Right lobe of liver (tissue), 6 donors: ENCODE data around the gene PLPPR2. TPM values are rescaled to one million over a fixed set of nuclear protein-coding genes. Genes with fewer than 3 reads are reported as not detected.
"Not testable (repeated sequence)": the region's sequence is repeated elsewhere in the genome, so short reads cannot be mapped to it uniquely, and the experiment has no call there.

Experiments
- ATAC-seq, 4 donors: fragments of 200-7000 bp; cut with Tn5 transposase; one replicate each; pipeline ENCODE4 v1.9.1; 2020; ENCODE audit warnings: mild to moderate bottlenecking in 4 of 4, moderate library complexity in 4 of 4
- DNase-seq, 3 donors: peaks; one replicate each; pipeline ENCODE4 v3.0.0-alpha.2; 2020
- H3K27ac ChIP-seq, 3 donors: fragments of 200-600 bp; one replicate each; pipeline ENCODE4 v1.8.0; 2022
- H3K27me3 ChIP-seq, 2 donors: fragments of 200-600 bp; one replicate each; pipeline ENCODE4 v1.8.0; 2022
- H3K36me3 ChIP-seq, 4 donors: fragments of 200-600 bp; sonication (generic) in 1 of 4; one replicate each; pipeline versions ENCODE4 v1.5.1 to v1.8.0; 2017 to 2022; ENCODE audit warnings: control low read depth in 1 of 4
- H3K4me1 ChIP-seq, 4 donors: fragments of 200-600 bp; sonication (generic) in 1 of 4; one replicate each; pipeline versions ENCODE4 v1.5.1 to v1.8.0; 2017 to 2022; ENCODE audit warnings: control low read depth in 1 of 4
- H3K4me3 ChIP-seq, 3 donors: fragments of 200-600 bp; one replicate each; pipeline ENCODE4 v1.8.0; 2022
- H3K9me3 ChIP-seq, 4 donors: fragments of 200-600 bp; sonication (generic) in 1 of 4; one replicate each; pipeline versions ENCODE4 v1.5.1 to v1.8.0; 2017 to 2022; ENCODE audit warnings: control low read depth in 1 of 4
- POLR2A ChIP-seq: fragments of 450-650 bp; IDR thresholded peaks from one replicate; pipeline ENCODE4 v1.6.1; 2017; ENCODE audit warnings: antibody characterized with exemption, mild to moderate bottlenecking
- WGBS: methylation state at CpG from one replicate; pipeline ENCODE4 v1.1.6; 2018; ENCODE audit warnings: low coverage, low lambda C conversion rate; ENCODE audit not compliant: insufficient coverage; ENCODE audit errors: missing lambda C conversion rate; 5-methylcytosine and 5-hydroxymethylcytosine counted together
- intact Hi-C, 2 donors: fragments of 100-400 bp; cut with DNase I; formaldehyde crosslinking; loops; one replicate each; pipeline versions ENCODE4 v1.11.2 to v1.14.1; 2022
- total RNA-seq, 6 experiments: library from RNA; depleted of rRNA in 2 of 6; stranded (reverse); fragments of >200 nt in 2 of 6; fragmentation: NEBNext Ultra II Directional in 3 of 6; extraction: Animal tissue kit (Norgen Biotek cat#: 25700) in 3 of 6; gene quantifications; one replicate each; pipeline versions ENCODE4 v1.1.0 to v1.2.4, GENCODE V29; 2016 to 2023
- TF ChIP-seq, protein P1 (sequence below), 4 donors: fragments of 200-600 bp in 3 of 4; fragments of 450-650 bp in 1 of 4; IDR thresholded peaks; one replicate each; pipeline versions ENCODE4 v1.5.1 to v1.8.0; 2016 to 2022; ENCODE audit warnings: antibody characterized with exemption in 4 of 4, mild to moderate bottlenecking in 2 of 4
- donor health status: DM: no; HTN: yes; CAD: no.
- donor health status: DM: no; HTN: no; CAD: no.
- donor health status: DM: no; HTN: no; CAD: no.
- donor health status: DM: no; HTN: yes; CAD: no.
- donor health status: DM: no; HTN: yes; CAD: no.

PLPPR2 gene
- total RNA-seq, 6 experiments from 2014 or later: 6.7 to 17.5 (median 10.2) TPM

DNA sequence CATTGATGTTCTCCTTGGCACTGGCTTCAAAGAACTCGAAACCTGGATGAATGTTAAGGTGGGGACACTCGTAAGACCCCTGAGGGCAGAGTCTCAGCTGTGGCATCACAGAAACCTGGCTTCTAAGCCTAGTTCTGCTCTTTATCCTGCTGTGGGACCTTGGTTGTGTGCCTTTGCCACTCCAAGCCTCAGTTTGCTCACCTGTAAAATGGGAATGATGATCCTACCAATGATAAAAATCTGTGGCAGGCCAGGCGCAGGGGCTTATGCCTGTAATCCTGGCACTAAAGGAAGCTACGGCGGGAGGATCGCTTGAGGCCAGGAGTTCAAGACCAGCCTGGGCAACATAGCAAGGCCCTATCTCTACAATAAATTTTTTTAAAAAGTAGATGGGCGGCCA, 29.7 kb upstream of the PLPPR2 start:
- no peak for DNase-seq
- ATAC-seq: no peak
- intact Hi-C loops: no loop called here
- Histone ChIP-seq H3K9me3 (no peaks in the 10 kb centered on the region), H3K4me3 (no peak overlapping the region), H3K4me1 (peaks cover 0 to 12% (median 5%) of the 10 kb centered on the region in 4 donors), H3K27me3 (no peaks in the 10 kb centered on the region), H3K27ac (no peak overlapping the region), H3K36me3 (peaks cover 0 to 4% (median 0%) of the 10 kb centered on the region in 4 donors)
- TF ChIP-seq POLR2A: no peak
- TF ChIP-seq, protein P1, sequence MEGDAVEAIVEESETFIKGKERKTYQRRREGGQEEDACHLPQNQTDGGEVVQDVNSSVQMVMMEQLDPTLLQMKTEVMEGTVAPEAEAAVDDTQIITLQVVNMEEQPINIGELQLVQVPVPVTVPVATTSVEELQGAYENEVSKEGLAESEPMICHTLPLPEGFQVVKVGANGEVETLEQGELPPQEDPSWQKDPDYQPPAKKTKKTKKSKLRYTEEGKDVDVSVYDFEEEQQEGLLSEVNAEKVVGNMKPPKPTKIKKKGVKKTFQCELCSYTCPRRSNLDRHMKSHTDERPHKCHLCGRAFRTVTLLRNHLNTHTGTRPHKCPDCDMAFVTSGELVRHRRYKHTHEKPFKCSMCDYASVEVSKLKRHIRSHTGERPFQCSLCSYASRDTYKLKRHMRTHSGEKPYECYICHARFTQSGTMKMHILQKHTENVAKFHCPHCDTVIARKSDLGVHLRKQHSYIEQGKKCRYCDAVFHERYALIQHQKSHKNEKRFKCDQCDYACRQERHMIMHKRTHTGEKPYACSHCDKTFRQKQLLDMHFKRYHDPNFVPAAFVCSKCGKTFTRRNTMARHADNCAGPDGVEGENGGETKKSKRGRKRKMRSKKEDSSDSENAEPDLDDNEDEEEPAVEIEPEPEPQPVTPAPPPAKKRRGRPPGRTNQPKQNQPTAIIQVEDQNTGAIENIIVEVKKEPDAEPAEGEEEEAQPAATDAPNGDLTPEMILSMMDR (IDR thresholded peaks at IDR 0.05): no peak
- WGBS: 96% methylated on average over 7 of the region's 7 CpGs

DNA sequence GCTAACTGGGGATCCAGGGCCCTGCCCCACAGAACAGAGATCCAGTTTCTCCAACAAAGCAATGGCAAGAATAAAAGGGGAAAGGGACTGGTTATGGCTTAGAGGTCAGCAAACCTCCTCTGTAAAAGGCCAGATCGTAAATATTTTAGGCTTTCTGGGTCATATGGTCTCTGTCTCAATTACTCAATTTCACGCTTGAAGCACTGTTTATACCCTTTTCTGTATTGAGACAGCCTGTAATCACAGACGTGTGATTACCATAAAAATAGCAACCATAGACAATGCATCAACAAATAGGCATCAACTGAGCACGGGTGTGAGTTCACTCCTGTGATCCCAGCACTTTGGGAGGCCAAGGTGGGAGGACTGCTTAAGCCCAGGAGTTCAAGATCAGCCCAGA, 25.1 kb upstream of the PLPPR2 start:
- no peaks in the 10 kb centered on the region for H3K9me3 ChIP-seq
- H3K4me3 ChIP-seq: no peak overlapping the region
- no peaks in the 10 kb centered on the region for H3K4me1 ChIP-seq
- intact Hi-C loops: no loop called here
- H3K27ac ChIP-seq: no peak overlapping the region
- peaks cover 0 to 4% (median 2%) of the 10 kb centered on the region in 4 donors for H3K36me3 ChIP-seq
- WGBS: 82% methylated on average over 4 of the region's 4 CpGs
- ATAC-seq (no peak), DNase-seq (no peak)
- TF ChIP-seq POLR2A: no peak
- TF ChIP-seq, protein P1 (IDR thresholded peaks at IDR 0.05): no peak
- H3K27me3 ChIP-seq: no peaks in the 10 kb centered on the region

DNA sequence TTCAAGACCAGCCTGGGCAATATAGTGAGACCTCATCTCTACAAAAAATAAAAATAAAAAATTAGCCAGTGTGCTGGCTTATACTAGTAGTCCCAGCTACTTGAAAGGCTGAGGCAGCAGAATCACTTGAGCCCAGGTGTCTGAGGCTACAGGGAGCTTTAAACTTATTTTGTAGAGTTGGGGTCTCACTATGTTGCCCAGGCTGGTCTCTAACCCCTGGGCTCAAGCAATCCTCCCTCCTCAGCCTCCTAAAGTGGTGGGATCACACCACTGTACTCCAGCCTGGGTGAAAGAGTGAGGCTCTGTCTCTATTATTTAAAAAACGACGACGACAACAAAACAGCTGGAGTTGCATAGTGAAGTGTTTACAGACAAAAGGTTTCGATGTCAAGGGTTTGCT, 23.7 kb upstream of the PLPPR2 start:
- intact Hi-C loops: no loop called here

DNA sequence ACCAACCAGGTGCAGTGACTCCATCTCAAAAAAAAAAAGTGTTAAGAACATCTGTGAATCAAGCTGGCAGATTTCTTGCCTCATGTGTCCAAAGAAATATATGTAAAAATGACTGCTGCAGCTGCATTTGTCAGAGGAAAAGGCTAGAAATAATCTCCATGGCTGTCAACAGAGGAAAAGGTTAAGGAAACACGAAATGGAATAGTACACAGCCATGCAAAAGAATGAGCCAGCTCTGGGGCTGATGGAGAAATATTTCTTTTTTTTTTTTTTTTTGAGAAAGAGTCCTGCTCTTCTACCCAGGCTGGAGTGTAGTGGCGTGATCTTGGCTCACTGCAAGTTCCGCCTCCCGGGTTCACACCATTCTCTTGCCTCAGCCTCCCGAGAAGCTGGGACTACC, 22.4 kb upstream of the PLPPR2 start:
- Histone ChIP-seq H3K4me3 (no peak overlapping the region), H3K9me3 (no peaks in the 10 kb centered on the region), H3K27ac (no peak overlapping the region), H3K36me3 (peaks cover 0 to 8% (median 0%) of the 10 kb centered on the region in 4 donors), H3K27me3 (no peaks in the 10 kb centered on the region), H3K4me1 (no peaks in the 10 kb centered on the region)
- intact Hi-C loops: no loop called here
- 79% methylated on average over 1 of the region's 5 CpGs for WGBS
- no peak for TF ChIP-seq POLR2A
- TF ChIP-seq, protein P1 (IDR thresholded peaks at IDR 0.05): no peak
- DNase-seq (no peak), ATAC-seq (no peak)

More for the DNA sequence above, 23.7 kb upstream of the PLPPR2 start:
- WGBS: 59% methylated on average over 4 of the region's 4 CpGs
- DNase-seq (no peak), ATAC-seq (no peak)
- Histone ChIP-seq H3K27ac (no peak overlapping the region), H3K4me3 (no peak overlapping the region), H3K27me3 (no peaks in the 10 kb centered on the region), H3K36me3 (peaks cover 0 to 8% (median 2%) of the 10 kb centered on the region in 4 donors), H3K4me1 (no peaks in the 10 kb centered on the region), H3K9me3 (no peaks in the 10 kb centered on the region)
- no peak for TF ChIP-seq POLR2A
- TF ChIP-seq, protein P1 (IDR thresholded peaks at IDR 0.05): no peak

DNA sequence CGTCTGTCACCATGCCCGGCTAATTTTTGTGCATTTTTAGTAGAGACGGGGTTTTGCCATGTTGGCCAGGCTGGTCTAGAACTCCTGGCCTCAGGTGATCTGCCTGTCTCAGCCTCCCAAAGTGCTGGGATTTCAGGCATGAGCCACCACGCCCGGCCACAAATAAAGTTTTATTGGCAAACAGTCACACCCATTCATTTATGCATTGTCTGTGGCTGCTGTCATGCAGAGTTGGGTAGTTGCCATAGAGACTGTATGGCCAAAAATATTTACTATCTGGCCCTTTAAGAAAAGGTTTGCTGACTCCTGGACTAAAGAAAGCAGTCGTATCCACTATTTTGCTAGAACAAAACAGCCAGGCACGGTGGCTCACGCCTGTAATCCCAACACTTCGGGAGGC, 21.4 kb upstream of the PLPPR2 start:
- 93% methylated on average over 3 of the region's 9 CpGs for WGBS
- H3K4me1 ChIP-seq, H3K9me3 ChIP-seq, H3K4me3 ChIP-seq, H3K36me3 ChIP-seq, H3K27me3 ChIP-seq, DNase-seq, intact Hi-C loops, ATAC-seq, H3K27ac ChIP-seq: not testable (repeated sequence)
